Keratinocyte (primary cell): ENCODE measurements around the gene PRR33. TPM values are rescaled to one million over a fixed set of nuclear protein-coding genes. Genes with fewer than 3 reads are reported as not detected.

ENCODE experiments used
- DNase-seq: peaks from one replicate; pipeline ENCODE4 v3.0.0-alpha.2; 2011; ENCODE audit warnings: low read depth, missing footprints, low spot score
- FAIRE-seq: peaks from 2 replicates; lab custom pipeline; 2011; peaks lifted over from hg19 to GRCh38; lab: Jason Lieb, UNC
- H2AFZ ChIP-seq: 2 replicates; pipeline ENCODE4 v1.6.0; 2012; ENCODE audit warnings: low read length, control low read depth, inconsistent platforms; ENCODE audit not compliant: control insufficient read depth
- H3K27ac ChIP-seq: 2 replicates; pipeline ENCODE4 v1.5.1; 2011; ENCODE audit warnings: low read length; ENCODE audit not compliant: control insufficient read depth, insufficient read depth
- H3K27me3 ChIP-seq: 3 replicates; pipeline ENCODE4 v1.6.0; 2011; ENCODE audit warnings: low read length; ENCODE audit not compliant: control insufficient read depth, insufficient read depth; ENCODE audit errors: extremely low read depth
- H3K36me3 ChIP-seq, 2 experiments: 2 replicates in 1 of 2; 3 replicates in 1 of 2; pipeline ENCODE4 v1.5.1; 2011; ENCODE audit warnings: low read length in 2 of 2, mild to moderate bottlenecking in 1 of 2; ENCODE audit not compliant: control insufficient read depth in 2 of 2, insufficient read depth in 2 of 2; ENCODE audit errors: extremely low read depth in 1 of 2
- H3K4me1 ChIP-seq: 3 replicates; pipeline ENCODE4 v1.5.1; 2011; ENCODE audit warnings: low read length; ENCODE audit not compliant: control insufficient read depth, insufficient read depth; ENCODE audit errors: extremely low read depth
- H3K4me2 ChIP-seq: 3 replicates; pipeline ENCODE4 v1.6.0; 2011; ENCODE audit warnings: low read depth, low read length; ENCODE audit not compliant: control insufficient read depth, insufficient read depth; ENCODE audit errors: extremely low read depth
- H3K4me3 ChIP-seq, 3 experiments: fragments of 200-600 bp in 1 of 3; sonication (generic) in 1 of 3; 2 replicates in 2 of 3; 3 replicates in 1 of 3; pipeline ENCODE4 v1.5.1; 2011 to 2016; ENCODE audit warnings: low read length in 3 of 3, mild to moderate bottlenecking in 3 of 3, control low read depth in 2 of 3, inconsistent platforms in 1 of 3, low read depth in 1 of 3, mixed read lengths in 1 of 3, mixed run types in 1 of 3, moderate library complexity in 1 of 3; ENCODE audit not compliant: control insufficient read depth in 2 of 3, insufficient read depth in 2 of 3; ENCODE audit errors: extremely low read depth in 1 of 3
- H3K79me2 ChIP-seq: 2 replicates; pipeline ENCODE4 v1.6.0; 2012; ENCODE audit warnings: low read length; ENCODE audit not compliant: control insufficient read depth, insufficient read depth
- H3K9ac ChIP-seq: 3 replicates; pipeline ENCODE4 v1.6.0; 2011; ENCODE audit warnings: low read length; ENCODE audit not compliant: control insufficient read depth, insufficient read depth; ENCODE audit errors: extremely low read depth
- H3K9me1 ChIP-seq: 3 replicates; pipeline ENCODE4 v1.6.0; 2011; ENCODE audit warnings: low read length; ENCODE audit not compliant: control insufficient read depth, insufficient read depth; ENCODE audit errors: extremely low read depth
- H3K9me3 ChIP-seq: 2 replicates; pipeline ENCODE4 v1.5.1; 2012; ENCODE audit warnings: low read depth, low read length; ENCODE audit not compliant: control insufficient read depth
- H4K20me1 ChIP-seq: 3 replicates; pipeline ENCODE4 v1.6.0; 2011; ENCODE audit warnings: low read length; ENCODE audit not compliant: control insufficient read depth, insufficient read depth; ENCODE audit errors: extremely low read depth
- EZH2 ChIP-seq: IDR thresholded peaks from one replicate; pipeline ENCODE4 v1.6.1; 2012; ENCODE audit warnings: inconsistent platforms, mild to moderate bottlenecking, low read length, moderate library complexity
- dilution Hi-C: fragments of 300-500 bp; cut with MboI; formaldehyde crosslinking; loops from one replicate; pipeline ENCODE4 v1.7.0; 2020; ENCODE audit warnings: low sequenced_read_pairs; ENCODE audit not compliant: extremely low pct_ligation_motif_present
- polyA plus RNA-seq, 5 experiments: library from polyadenylated mRNA; depleted of rRNA in 3 of 5; stranded (reverse) in 3 of 5; stranded (forward) in 1 of 5; unstranded in 1 of 5; fragments of >200 nt; gene quantifications; 1 replicate in 1 of 5; 2 replicates in 3 of 5; 3 replicates in 1 of 5; pipeline versions ENCODE4 v1.2.1 to v1.2.3, GENCODE V29; 2011 to 2012; ENCODE audit warnings: missing spikeins in 2 of 5, low read depth in 1 of 5, low replicate concordance in 1 of 5
- TF ChIP-seq, protein P1 (sequence below), 3 experiments: IDR thresholded peaks in 1 of 3; conservative IDR thresholded peaks in 1 of 3; optimal IDR thresholded peaks in 1 of 3; 2 replicates in 2 of 3; 3 replicates in 1 of 3; pipeline versions ENCODE3 to v1.5.1; 2011; ENCODE audit warnings: low read length in 3 of 3, mild to moderate bottlenecking in 3 of 3, moderate library complexity in 2 of 3, control low read depth in 1 of 3, inconsistent platforms in 1 of 3; ENCODE audit not compliant: insufficient read depth in 2 of 3; ENCODE audit errors: extremely low read depth in 1 of 3

PRR33 gene
- polyA plus RNA-seq, 1 donor (not counting 4 experiments of a cell fraction or from before 2014, with no cell fraction given), result not detected

DNA sequence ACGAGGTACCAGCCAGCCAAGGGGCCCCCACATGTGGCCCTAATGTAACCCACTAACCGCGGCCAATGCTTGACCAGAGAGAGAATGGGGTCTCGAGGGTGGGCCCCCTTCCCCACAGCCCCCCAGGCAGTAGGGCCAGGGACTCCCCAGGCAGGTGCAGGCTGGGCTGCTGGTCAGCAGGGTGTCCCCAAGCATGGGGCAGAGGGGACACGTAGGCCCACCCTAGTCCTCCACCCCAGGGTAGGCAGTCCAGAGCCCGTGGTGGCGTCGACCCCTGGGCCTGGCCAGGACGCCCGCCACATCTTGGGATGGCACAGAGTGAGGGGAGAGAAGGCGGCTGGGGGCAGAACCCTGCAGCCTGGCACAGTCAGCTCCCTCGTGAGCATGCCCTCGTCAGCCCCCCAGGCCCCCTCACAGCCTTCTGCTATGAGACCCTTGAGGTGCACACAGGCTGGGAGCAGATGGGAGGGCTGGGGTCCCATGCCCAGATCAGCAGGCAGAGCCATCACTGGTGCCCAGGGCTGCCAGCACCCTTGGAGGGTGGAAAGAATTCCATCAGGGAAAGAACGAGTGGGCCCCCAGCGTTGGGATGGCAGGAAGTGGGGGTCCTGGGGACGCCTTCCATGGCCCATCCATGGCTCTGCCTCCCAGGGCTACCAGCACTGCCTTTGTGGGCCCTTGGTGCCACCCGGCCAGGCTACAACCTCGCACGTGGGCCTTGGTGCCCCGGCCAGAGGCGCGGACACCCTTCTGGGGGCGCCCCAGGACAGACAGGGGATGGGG is 33.9 kb upstream of the PRR33 start:
- no peak overlapping the region for H3K4me3 ChIP-seq
- TF ChIP-seq EZH2, result no peak
- H3K27ac ChIP-seq, result no peak overlapping the region
- H3K36me3 ChIP-seq, result no peaks in the 10 kb centered on the region
- H3K79me2 ChIP-seq, result no peaks in the 10 kb centered on the region
- FAIRE-seq (no peak), DNase-seq (no peak)
- peaks cover 5% of the 10 kb centered on the region for H3K4me1 ChIP-seq
- H3K4me2 ChIP-seq, result no peak overlapping the region
- H3K9ac ChIP-seq, result no peak overlapping the region
- H3K27me3 ChIP-seq, result peaks cover 7% of the 10 kb centered on the region
- dilution Hi-C loops, result no loop called here
- no peak overlapping the region for H2AFZ ChIP-seq
- H4K20me1 ChIP-seq, result no peaks in the 10 kb centered on the region
- no peaks in the 10 kb centered on the region for H3K9me1 ChIP-seq
- no peaks in the 10 kb centered on the region for H3K9me3 ChIP-seq

DNA sequence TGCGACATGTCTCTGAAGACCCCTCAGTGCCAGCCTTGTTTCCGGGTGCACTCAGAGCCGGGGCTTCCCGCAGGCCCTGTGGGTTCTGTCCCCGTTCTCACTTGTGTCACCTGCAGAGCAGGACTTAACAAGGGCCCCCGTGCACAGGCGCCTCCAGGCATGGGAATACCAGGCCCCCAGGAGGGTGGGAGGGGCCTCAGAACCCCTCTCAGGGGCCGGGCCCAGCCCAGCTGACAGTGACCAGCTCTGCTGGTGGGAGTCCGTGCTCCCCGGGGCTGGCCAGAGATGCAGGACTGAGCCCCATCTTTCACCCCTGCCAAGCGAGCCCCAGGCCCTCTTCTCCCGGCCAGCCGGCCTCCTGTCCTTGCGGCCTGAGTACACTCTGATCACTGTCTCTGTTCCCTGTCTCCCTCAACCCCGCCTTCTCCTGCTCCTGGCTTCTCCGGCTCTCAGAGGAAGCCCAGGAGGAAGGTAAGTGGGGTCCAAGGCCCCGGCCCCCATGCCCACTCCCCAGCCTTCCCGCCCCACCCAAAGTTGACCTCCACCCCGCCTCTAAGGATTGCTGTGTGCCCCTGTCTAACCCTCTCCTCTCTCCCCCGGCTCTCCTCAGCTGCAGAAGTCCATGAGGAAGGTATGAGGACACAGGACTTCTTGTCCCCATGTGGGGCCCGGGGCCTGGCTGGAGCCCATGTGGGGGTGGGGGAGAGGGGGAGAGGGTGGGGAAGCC is 33.1 kb upstream of the PRR33 start:
- no peak overlapping the region for H3K9ac ChIP-seq
- H3K27me3 ChIP-seq, result peaks cover 7% of the 10 kb centered on the region
- no peak overlapping the region for H3K4me3 ChIP-seq
- H3K9me1 ChIP-seq, result no peaks in the 10 kb centered on the region
- H3K79me2 ChIP-seq, result no peaks in the 10 kb centered on the region
- no peak overlapping the region for H2AFZ ChIP-seq
- DNase-seq (no peak), FAIRE-seq (no peak)
- H3K4me1 ChIP-seq, result peaks cover 5% of the 10 kb centered on the region
- H3K36me3 ChIP-seq, result no peaks in the 10 kb centered on the region
- H3K4me2 ChIP-seq, result no peak overlapping the region
- dilution Hi-C loops, result no loop called here
- H3K9me3 ChIP-seq, result no peaks in the 10 kb centered on the region
- no peaks in the 10 kb centered on the region for H4K20me1 ChIP-seq
- H3K27ac ChIP-seq, result no peak overlapping the region
- TF ChIP-seq EZH2, result no peak
- TF ChIP-seq, protein P1, sequence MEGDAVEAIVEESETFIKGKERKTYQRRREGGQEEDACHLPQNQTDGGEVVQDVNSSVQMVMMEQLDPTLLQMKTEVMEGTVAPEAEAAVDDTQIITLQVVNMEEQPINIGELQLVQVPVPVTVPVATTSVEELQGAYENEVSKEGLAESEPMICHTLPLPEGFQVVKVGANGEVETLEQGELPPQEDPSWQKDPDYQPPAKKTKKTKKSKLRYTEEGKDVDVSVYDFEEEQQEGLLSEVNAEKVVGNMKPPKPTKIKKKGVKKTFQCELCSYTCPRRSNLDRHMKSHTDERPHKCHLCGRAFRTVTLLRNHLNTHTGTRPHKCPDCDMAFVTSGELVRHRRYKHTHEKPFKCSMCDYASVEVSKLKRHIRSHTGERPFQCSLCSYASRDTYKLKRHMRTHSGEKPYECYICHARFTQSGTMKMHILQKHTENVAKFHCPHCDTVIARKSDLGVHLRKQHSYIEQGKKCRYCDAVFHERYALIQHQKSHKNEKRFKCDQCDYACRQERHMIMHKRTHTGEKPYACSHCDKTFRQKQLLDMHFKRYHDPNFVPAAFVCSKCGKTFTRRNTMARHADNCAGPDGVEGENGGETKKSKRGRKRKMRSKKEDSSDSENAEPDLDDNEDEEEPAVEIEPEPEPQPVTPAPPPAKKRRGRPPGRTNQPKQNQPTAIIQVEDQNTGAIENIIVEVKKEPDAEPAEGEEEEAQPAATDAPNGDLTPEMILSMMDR (optimal IDR thresholded peaks at IDR 0.05 in 1 of 3, IDR thresholded peaks at IDR 0.05 in 1 of 3, conservative IDR thresholded peaks at IDR 0.05 in 1 of 3; ENCODE audit: extremely low read depth in 1 of 3, insufficient read depth in 2 of 3, low read length in 3 of 3), result no peak
